Measurements from ENCODE around the gene ALKAL2.
A peak's percentile ranks its signal among the peaks of the same experiment; 100 is the strongest.
"Not testable (repeated sequence)": the region's sequence is repeated elsewhere in the genome, so short reads cannot be mapped to it uniquely, and the experiment has no call there.

Gene ALKAL2

DNA sequence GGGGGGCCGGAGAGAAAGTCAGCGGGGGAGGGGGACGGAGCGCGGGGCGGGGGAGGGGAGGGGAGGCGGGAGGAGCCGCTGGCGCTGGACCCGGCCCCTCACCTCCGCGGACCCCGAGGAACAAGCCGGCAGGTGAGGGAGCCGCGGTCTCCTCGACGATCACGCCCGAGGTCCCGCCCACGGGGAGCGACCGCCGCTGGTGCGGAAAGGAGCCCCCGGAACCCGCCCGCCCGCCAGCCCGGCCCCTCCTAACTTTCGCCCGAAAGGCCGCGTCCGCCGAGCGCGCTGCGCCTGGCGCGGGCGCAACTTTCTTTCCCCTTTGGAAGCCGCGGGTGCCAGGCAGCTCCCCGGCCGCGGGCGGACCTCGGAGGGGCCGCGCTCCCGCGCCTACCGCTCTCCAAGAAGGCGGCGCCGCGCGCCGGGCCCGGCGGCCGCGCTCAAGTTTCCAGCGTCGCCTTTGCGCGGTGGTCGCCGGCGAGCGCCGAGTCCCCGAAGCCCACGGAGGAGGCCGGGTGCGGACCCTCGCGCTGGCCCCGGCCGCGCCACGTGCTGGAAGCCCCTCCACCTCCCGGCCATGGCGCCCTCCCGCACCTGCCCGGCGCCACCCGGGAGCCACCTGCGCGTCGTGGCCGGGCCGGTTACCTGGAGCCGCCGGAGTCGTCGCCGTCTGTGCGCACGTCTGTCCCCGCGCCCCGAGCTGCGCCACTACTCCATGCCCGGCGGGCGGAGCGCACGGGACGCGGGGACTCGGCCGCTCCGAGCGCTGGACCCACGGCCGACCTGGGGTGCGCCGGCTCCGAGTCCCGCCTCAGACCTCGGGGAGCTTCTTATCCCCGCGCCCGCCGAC is at the start of gene ALKAL2:
ALKAL2 (minus strand) TSS at position 181 of the 847 bp plus-strand sequence. CDS start 256 bp downstream, outside the sequence.
- no peak for DNase-seq

- DNase-seq, result not testable (repeated sequence)
Observed at GRCh38 chr2:336949-337348, 49.1 kb upstream of the ALKAL2 start.

- DNase-seq, result no peak
Observed at GRCh38 chr2:336360-336759, 48.5 kb upstream of the ALKAL2 start.

GRCh38 chr2:332592-332991 is 44.7 kb upstream of the ALKAL2 start:
- no peak for DNase-seq

- DNase-seq, result no peak
Observed at GRCh38 chr2:328761-329160, 40.9 kb upstream of the ALKAL2 start.

- DNase-seq, result no peak
Observed at GRCh38 chr2:323035-323434, 35.1 kb upstream of the ALKAL2 start.

GRCh38 chr2:322326-322725 is 34.4 kb upstream of the ALKAL2 start:
- DNase-seq, result no peak

DNA sequence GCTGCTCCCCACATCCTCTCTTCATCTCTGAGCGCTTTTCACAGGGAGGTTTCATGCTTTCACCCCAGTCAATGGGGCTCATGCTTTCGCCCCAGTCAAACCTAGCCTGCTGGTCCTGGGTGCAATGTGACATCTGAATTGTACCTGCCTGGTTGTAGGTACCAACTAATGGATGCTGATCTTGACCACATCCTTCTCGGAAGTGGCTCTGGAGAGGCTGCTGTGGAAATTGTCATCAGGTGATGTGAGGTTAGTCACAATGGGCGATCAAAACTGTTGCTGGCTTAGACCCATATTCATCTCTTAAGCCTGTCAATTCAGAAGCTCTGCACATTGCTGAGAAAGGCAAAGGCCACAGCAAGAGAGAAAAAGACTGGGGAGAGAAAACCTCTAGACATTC is 32.7 kb upstream of the ALKAL2 start:
- DNase-seq, result no peak

DNA sequence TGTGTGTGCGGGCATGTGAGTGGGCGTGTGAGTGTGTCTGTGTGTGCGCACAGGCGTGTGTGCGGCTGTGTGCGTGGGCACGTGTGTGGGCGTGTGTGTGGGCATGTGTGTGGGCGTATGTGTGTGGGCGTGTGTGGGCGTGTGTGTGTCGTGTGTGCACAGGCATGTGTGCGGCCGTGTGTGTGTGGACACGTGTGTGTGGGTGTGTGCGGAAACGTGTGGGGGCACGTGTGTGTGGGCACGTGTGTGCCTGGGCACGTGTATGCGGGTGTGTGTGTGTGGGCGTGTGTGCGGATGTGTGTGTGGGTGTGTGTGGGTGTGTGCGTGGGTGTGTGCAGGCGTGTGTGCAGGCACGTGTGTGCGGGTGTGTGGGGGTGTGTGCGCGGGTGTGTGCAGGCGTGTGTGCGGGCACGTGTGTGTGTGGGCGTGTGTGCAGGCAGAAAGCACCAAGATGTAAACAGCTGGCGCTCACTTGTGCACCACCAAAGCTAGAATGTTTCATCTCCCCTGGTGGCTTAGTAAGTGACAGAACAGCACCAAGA is 31.2 kb upstream of the ALKAL2 start:
- no peak for DNase-seq

DNA sequence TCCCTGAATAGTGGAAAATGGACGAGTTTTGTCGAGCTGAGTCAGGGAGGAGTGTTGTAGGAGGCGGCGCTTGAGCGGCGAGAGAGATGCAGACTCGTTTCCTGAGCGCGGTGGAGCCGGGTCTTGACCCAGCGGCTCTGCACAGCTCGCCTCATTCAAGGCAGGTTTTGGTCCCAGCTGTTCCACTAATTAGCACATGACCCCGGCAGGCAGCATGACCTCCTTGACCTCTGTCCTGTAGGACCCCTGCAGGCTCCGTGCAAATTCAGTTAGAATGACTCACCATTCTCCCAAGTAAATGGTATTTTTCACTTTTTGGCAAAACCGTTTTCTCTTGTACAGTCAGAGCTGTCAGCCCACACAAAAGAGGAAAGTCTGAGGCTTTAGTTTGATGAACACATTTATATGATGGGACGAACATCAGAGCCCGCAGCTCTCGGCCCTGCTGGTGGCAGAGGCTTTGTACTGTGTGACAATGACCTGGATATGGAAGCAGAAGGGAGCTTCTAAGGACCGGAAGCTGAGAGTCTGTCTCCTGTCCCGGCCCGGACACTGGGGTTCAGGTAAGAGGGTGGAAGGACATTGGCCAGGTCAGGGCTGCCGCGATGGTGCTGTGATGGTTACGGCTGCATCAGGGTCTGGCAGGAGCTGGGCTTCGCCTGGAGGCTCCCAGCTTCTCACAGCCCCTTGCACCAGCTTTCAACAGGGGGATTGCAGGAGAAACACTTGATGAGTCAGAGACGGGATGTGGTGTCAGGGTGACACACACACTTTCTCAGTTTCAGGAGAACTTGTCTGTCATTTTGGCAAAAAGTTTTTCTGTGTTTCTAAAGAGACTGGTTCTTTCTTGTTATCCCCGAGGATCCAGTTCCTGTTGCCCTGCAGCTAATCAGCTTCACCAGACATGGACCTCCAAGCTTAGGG is 29.9 kb upstream of the ALKAL2 start:
- no peak for DNase-seq

GRCh38 chr2:316381-316780 is 28.5 kb upstream of the ALKAL2 start:
- no peak for DNase-seq

DNA sequence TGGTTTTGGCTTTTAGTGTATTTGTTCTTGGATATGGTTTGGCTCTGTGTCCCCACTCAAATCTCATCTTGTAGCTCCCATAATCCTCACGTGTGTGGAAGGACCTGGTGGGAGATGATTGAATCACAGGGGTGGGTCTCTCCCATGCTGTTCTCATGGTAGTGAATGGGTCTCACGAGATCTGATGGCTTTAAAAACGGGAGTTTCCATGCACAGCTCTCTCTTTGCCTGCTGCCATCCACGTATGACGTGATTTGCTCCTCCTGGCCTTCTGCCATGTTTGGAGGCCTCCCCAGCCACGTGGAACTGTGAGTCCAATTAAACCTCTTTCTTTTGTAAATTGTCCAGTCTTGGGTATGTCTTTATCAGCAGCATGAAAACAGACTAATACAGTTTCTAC is 28.0 kb upstream of the ALKAL2 start:
- not testable (repeated sequence) for DNase-seq

- no peak for DNase-seq
Observed at GRCh38 chr2:314561-315336, 26.9 kb upstream of the ALKAL2 start.

- DNase-seq, result no peak
Observed at GRCh38 chr2:313991-314390, 26.1 kb upstream of the ALKAL2 start.

DNA sequence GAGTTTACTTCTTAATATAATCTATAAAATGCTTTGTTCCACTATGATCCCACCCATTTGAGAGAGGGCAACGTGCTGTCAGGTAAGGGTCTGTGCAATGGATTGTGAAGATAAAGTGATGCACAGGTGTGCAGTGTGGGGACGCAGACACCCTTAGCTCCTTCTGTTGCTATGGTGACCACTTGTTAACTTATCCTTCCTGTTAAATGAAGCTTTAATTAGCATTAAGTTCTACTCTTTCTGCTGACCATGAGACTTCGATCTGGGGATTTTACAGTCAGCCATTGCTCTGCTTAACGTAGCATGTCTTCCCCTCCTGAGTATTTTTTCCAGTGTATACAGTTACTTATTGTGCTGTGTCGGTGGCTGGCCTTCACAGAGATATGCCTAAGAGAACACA is 23.1 kb upstream of the ALKAL2 start:
- peak; percentile 9 for DNase-seq

DNA sequence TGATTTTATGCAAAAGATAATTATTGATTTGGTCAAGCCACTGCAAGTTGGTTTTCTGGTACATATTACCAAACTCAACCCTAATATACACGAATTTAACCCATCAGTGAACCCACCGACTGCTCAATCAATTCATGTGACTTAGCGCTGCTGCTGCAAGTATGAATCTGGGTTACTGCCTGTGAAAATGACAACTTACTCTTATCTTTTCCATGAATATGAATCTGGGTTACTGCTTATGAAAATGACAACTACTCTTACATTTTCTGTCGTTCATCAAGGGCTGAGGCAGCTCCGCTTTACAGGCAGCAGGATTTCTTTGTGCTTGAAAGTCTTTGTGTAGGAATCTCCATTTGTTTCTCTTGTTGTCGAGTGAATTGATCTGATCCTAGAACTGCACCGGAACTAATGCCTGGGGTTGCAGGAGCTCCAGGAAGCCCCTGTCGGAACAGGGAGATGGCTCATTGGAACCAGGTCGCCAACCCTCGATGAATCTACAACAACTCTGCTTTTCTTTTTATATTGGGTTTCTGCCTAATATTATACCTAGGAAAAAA is 22.1 kb upstream of the ALKAL2 start:
- DNase-seq, result no peak

GRCh38 chr2:309148-309953 is 21.5 kb upstream of the ALKAL2 start:
- peak; percentile 49 for DNase-seq

- no peak for DNase-seq
Observed at GRCh38 chr2:305366-305765, 17.5 kb upstream of the ALKAL2 start.

GRCh38 chr2:296354-296753 is 8.5 kb upstream of the ALKAL2 start:
- no peak for DNase-seq

- no peak for DNase-seq
Observed at GRCh38 chr2:295090-295489, 7.2 kb upstream of the ALKAL2 start.

DNA sequence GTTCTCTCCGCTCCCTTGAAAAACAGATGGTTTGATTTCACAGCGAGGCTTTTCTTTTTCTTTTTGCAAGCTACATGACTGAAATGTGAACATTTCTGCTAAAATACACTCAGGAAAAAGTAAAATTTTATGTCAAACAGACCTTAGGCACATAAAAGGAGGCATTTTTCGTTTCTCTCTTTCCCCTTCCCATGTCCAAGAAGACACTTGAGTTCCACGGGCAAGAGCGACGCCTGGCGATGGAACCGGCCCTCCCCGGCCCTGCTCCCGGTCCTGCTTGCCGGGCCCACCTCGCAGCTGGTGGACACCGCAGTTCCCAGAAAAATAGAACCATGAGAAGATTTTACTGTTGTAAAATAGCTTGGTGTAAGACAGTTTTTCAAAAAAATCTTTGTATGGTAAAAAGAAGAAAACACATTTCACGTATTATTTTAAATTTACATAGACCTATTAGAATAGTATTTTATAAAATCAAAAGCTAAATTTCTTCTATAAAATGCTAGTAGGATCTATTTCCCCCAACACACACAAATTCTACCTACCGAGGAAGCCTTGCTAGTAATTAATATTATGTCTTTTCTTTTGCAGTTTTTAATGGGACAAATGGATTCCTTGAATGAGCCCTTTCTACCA is 2.3 kb upstream of the ALKAL2 start:
- DNase-seq, result peak; percentile 28
